ENCODE measurements around the gene FADS3. TPM values are rescaled to one million over a fixed set of nuclear protein-coding genes. Genes with fewer than 3 reads are reported as not detected.

FADS3 gene
- total and polyA plus RNA-seq, 2 donors (not counting 3 experiments of a cell fraction or from before 2014, with no cell fraction given): 216 to 346 TPM

DNA sequence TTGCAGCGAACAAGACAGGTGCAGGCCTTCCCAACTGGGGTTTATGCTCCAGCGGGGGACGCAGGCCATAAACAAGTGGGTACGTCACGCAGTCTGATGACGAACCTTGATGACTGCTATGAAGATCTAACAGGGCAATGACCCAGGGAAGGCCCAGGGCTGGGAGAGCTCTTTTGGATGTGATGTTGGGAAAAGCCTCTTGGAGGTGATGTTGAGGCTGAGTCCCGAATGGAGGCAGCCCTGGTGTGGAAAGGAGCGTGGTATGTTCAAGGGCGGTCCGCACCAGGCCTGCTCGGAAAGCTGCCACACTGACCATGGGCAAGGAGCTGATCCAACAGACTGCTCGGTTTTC, 57.4 kb downstream of the FADS3 start:
- no TSS peak for BruUV-seq (replicated peaks)
- Histone ChIP-seq H3K79me2 (ENCODE audit: control insufficient read depth, insufficient read depth, low read length) (peaks cover 92% of the 10 kb centered on the region), H3K4me3 (replicated peaks in 1 of 3; ENCODE audit: insufficient read depth in 1 of 3, low read depth in 1 of 3, low read length in 3 of 3) (no peak overlapping the region), H3K27me3 (ENCODE audit: control insufficient read depth in 2 of 2, insufficient read depth in 2 of 2, low read length in 2 of 2) (no peaks in the 10 kb centered on the region), H2AFZ (ENCODE audit: low read depth, low read length) (no peak overlapping the region), H3K9ac (replicated peaks; ENCODE audit: extremely low read depth, insufficient read depth, low read length) (peak overlapping the region; percentile 53), H3K4me1 (ENCODE audit: control insufficient read depth, extremely low read depth, insufficient read depth, low read length) (peaks cover 60% of the 10 kb centered on the region), H4K20me1 (replicated peaks; ENCODE audit: control insufficient read depth, extremely low read depth, insufficient read depth, low read length) (peaks cover 4% of the 10 kb centered on the region), H3K9me3 (replicated peaks; ENCODE audit: control insufficient read depth, insufficient read depth, low read length) (no peaks in the 10 kb centered on the region), H3K36me3 (ENCODE audit: control insufficient read depth in 2 of 2, extremely low read depth in 1 of 2, insufficient read depth in 2 of 2, low read length in 2 of 2) (peaks cover 7 to 18% of the 10 kb centered on the region in 2 experiments), H3K4me2 (ENCODE audit: insufficient read depth, low read length) (peak overlapping the region; percentile 18), H3K9me1 (replicated peaks; ENCODE audit: control insufficient read depth, extremely low read depth, insufficient read depth, low read length) (no peaks in the 10 kb centered on the region), H3K27ac (ENCODE audit: insufficient read depth, low read depth, low read length) (peak overlapping the region; percentile 98)
- TF ChIP-seq MYC (IDR thresholded peaks at IDR 0.05; ENCODE audit: low read depth, low read length): no peak
- dilution Hi-C loops (cut with MboI; ENCODE audit: extremely low pct_ligation_motif_present, low sequenced_read_pairs) (no loop called here), intact Hi-C loops (cut with micrococcal nuclease) (loop anchor here (1.0 to 2.0 kb wide), 4 partner anchors 12 to 57 kb away; partner anchors contain the start of genes FADS3, FEN1 and TMEM258)
- ChIA-PET CTCF (interaction anchor here (1.2 to 5.7 kb wide), 5 partner anchors 16 to 248 kb away, joined by 4 to 38 read pairs (median 8); partner anchors contain the start of gene FADS1), POLR2A (interaction anchor here (2.3 kb wide), 1 partner anchor 19 kb away, joined by 10 read pairs; no protein-coding TSS in a partner anchor)
- FAIRE-seq (no peak), DNase-seq (ENCODE audit: low read depth, low spot score) (no peak)

DNA sequence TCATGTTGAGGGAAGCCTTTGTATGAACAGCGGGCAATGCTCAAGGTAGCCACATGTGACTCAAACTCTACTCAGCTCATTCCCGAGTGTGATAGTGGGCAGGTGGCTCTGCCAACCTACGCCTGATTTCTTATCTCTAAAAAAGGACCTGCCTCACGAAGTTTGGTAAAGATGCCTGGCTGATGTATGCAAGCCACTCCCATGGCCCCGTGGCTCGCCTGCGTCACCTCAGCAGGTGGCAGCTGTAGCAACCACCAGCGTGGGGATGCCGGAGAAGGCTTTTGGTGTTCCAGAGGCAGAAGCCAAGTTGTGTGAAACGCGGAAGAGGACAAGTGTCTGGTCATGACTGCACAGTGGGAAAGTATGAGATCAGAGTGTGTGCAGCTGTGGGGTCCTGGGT, 57.9 kb downstream of the FADS3 start:
- FAIRE-seq (no peak), DNase-seq (ENCODE audit: low read depth, low spot score) (no peak)
- Histone ChIP-seq H3K79me2 (ENCODE audit: control insufficient read depth, insufficient read depth, low read length) (peaks cover 92% of the 10 kb centered on the region), H3K27ac (ENCODE audit: insufficient read depth, low read depth, low read length) (peak overlapping the region; percentile 98), H3K9ac (replicated peaks; ENCODE audit: extremely low read depth, insufficient read depth, low read length) (no peak overlapping the region), H4K20me1 (replicated peaks; ENCODE audit: control insufficient read depth, extremely low read depth, insufficient read depth, low read length) (peaks cover 4% of the 10 kb centered on the region), H3K9me3 (replicated peaks; ENCODE audit: control insufficient read depth, insufficient read depth, low read length) (no peaks in the 10 kb centered on the region), H3K27me3 (ENCODE audit: control insufficient read depth in 2 of 2, insufficient read depth in 2 of 2, low read length in 2 of 2) (no peaks in the 10 kb centered on the region), H3K4me3 (replicated peaks in 1 of 3; ENCODE audit: insufficient read depth in 1 of 3, low read depth in 1 of 3, low read length in 3 of 3) (no peak overlapping the region), H2AFZ (ENCODE audit: low read depth, low read length) (no peak overlapping the region), H3K36me3 (ENCODE audit: control insufficient read depth in 2 of 2, extremely low read depth in 1 of 2, insufficient read depth in 2 of 2, low read length in 2 of 2) (peaks cover 3 to 14% of the 10 kb centered on the region in 2 experiments), H3K9me1 (replicated peaks; ENCODE audit: control insufficient read depth, extremely low read depth, insufficient read depth, low read length) (no peaks in the 10 kb centered on the region), H3K4me1 (ENCODE audit: control insufficient read depth, extremely low read depth, insufficient read depth, low read length) (peaks cover 60% of the 10 kb centered on the region), H3K4me2 (ENCODE audit: insufficient read depth, low read length) (peak overlapping the region; percentile 16)
- BruUV-seq (replicated peaks): no TSS peak
- intact Hi-C loops (cut with micrococcal nuclease): no loop called here
- no peak for TF ChIP-seq JUN (IDR thresholded peaks at IDR 0.05; ENCODE audit: borderline replicate concordance, insufficient read depth, insufficient read length, low read depth)
- no peak for TF ChIP-seq GATA2 (IDR thresholded peaks at IDR 0.05; ENCODE audit: insufficient read depth, insufficient read length, low read depth, low read length)
- TF ChIP-seq FOS (IDR thresholded peaks at IDR 0.05; ENCODE audit: borderline replicate concordance, insufficient read depth, low read length): no peak
- TF ChIP-seq, protein P1, sequence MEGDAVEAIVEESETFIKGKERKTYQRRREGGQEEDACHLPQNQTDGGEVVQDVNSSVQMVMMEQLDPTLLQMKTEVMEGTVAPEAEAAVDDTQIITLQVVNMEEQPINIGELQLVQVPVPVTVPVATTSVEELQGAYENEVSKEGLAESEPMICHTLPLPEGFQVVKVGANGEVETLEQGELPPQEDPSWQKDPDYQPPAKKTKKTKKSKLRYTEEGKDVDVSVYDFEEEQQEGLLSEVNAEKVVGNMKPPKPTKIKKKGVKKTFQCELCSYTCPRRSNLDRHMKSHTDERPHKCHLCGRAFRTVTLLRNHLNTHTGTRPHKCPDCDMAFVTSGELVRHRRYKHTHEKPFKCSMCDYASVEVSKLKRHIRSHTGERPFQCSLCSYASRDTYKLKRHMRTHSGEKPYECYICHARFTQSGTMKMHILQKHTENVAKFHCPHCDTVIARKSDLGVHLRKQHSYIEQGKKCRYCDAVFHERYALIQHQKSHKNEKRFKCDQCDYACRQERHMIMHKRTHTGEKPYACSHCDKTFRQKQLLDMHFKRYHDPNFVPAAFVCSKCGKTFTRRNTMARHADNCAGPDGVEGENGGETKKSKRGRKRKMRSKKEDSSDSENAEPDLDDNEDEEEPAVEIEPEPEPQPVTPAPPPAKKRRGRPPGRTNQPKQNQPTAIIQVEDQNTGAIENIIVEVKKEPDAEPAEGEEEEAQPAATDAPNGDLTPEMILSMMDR (IDR thresholded peaks at IDR 0.05; ENCODE audit: extremely low read depth in 1 of 2, insufficient read depth in 1 of 2, low read depth in 1 of 2, low read length in 2 of 2): no peak
- no peak for TF ChIP-seq EZH2 (IDR thresholded peaks at IDR 0.05; ENCODE audit: borderline replicate concordance, low read depth, low read length, severe bottlenecking)
- no peak for TF ChIP-seq MYC (IDR thresholded peaks at IDR 0.05; ENCODE audit: low read depth, low read length)
- no peak for TF ChIP-seq POLR2AphosphoS5 (IDR thresholded peaks at IDR 0.05; ENCODE audit: insufficient read depth, low read depth, low read length)
- TF ChIP-seq, protein P2, sequence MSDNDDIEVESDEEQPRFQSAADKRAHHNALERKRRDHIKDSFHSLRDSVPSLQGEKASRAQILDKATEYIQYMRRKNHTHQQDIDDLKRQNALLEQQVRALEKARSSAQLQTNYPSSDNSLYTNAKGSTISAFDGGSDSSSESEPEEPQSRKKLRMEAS (IDR thresholded peaks at IDR 0.05; ENCODE audit: insufficient read depth, insufficient read length): no peak
- no peak for TF ChIP-seq POLR2A (IDR thresholded peaks at IDR 0.05; ENCODE audit: low read depth, low read length)
- ChIA-PET CTCF (interaction anchor here (1.7 to 5.7 kb wide), 3 partner anchors 17 to 249 kb away, joined by 4 to 38 read pairs (median 6); partner anchors contain the start of gene FADS1), POLR2A (interaction anchor here (0.6 to 2.3 kb wide), 2 partner anchors 19 to 35 kb away, joined by 3 to 10 read pairs; no protein-coding TSS in a partner anchor)
- dilution Hi-C loops (cut with MboI; ENCODE audit: extremely low pct_ligation_motif_present, low sequenced_read_pairs): no loop called here
